ENCODE measurements around the gene CACNA2D4.

The CACNA2D4 gene

GRCh38 chr12:1836854-1837421 lies 81.5 kb downstream of the CACNA2D4 start:
- ChIA-PET POLR2A (no interaction called here), CTCF (interaction anchor here (1.1 kb wide), 1 partner anchor 18 kb away, joined by 4 read pairs; no protein-coding TSS in a partner anchor)
- no peak for DNase-seq (ENCODE audit: extremely low spot score)
- TF ChIP-seq, protein P1, sequence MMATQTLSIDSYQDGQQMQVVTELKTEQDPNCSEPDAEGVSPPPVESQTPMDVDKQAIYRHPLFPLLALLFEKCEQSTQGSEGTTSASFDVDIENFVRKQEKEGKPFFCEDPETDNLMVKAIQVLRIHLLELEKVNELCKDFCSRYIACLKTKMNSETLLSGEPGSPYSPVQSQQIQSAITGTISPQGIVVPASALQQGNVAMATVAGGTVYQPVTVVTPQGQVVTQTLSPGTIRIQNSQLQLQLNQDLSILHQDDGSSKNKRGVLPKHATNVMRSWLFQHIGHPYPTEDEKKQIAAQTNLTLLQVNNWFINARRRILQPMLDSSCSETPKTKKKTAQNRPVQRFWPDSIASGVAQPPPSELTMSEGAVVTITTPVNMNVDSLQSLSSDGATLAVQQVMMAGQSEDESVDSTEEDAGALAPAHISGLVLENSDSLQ (IDR thresholded peaks at IDR 0.05) = no peak
- TF ChIP-seq FOXK2 (IDR thresholded peaks at IDR 0.05) (no peak), SUZ12 (IDR thresholded peaks at IDR 0.05) (no peak), FOXM1 (IDR thresholded peaks at IDR 0.05; ENCODE audit: borderline replicate concordance) (no peak), TARDBP (IDR thresholded peaks at IDR 0.05) (no peak), BHLHE40 (IDR thresholded peaks at IDR 0.05; ENCODE audit: borderline replicate concordance) (no peak), ARNT (IDR thresholded peaks at IDR 0.05) (no peak), ZNF384 (IDR thresholded peaks at IDR 0.05) (no peak), HDGF (IDR thresholded peaks at IDR 0.05; ENCODE audit: borderline replicate concordance) (no peak), FOXA1 (IDR thresholded peaks at IDR 0.05) (no peak), L3MBTL2 (conservative IDR thresholded peaks at IDR 0.05) (no peak), NFRKB (IDR thresholded peaks at IDR 0.05) (no peak), CTBP1 (IDR thresholded peaks at IDR 0.05; ENCODE audit: borderline replicate concordance) (no peak), LEF1 (IDR thresholded peaks at IDR 0.05; ENCODE audit: borderline replicate concordance) (no peak)

GRCh38 chr12:1836241-1836803 lies 82.1 kb downstream of the CACNA2D4 start:
- CTCF ChIA-PET = no interaction called here
- TF ChIP-seq FOXA1 (IDR thresholded peaks at IDR 0.05) = no peak

DNA sequence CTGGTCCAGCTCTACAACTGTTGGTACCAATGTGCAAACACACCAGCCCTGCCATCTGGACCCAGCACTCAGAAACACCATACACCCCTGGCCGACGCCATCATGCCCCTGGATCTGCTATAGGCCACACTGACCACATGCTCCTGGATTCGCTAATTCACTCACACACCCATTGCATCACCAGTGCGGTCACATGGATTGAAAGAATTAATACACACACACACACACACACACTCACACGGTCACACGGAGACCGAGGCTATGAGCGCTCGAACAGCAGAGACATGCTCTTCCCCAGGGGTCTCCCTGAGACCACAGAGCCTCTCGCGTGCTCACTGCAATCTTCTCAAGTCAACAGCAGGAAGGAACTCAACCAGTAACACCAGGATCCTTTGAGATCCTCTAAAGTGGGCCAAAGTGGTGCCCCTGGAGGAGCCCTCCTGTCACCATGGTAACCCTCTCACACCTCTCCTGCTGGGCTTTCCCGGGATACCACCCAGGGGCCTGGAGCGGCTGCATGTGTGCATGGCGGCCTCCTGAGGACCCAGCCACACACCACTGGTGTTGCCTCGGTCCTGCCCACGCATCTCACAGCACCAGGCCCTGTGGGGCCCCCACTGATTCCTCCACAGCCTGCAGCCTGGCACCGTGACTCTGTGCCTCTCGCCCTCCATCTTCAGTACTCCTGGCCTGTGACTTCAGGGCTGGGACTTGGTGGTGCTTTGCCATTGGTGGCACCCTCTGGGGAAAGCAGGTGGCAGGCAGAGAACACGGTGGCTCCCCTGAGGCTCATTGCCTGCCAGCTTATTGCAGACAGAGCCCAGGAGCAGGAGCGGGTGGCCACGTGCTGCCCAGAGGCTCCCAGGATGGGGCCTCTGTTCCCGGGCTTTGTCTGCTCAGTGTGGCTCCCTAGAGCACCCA lies 83.0 kb downstream of the CACNA2D4 start:
- POLR2A ChIA-PET = no interaction called here
- TF ChIP-seq BHLHE40 (IDR thresholded peaks at IDR 0.05; ENCODE audit: borderline replicate concordance) (no peak), SP1 (IDR thresholded peaks at IDR 0.05) (no peak), ELF4 (IDR thresholded peaks at IDR 0.05) (no peak), L3MBTL2 (conservative IDR thresholded peaks at IDR 0.05) (no peak), TARDBP (IDR thresholded peaks at IDR 0.05) (no peak)
- CTCF ChIA-PET = no interaction called here
- no peak for DNase-seq (ENCODE audit: extremely low spot score)

More at GRCh38 chr12:1836241-1836803, 82.1 kb downstream of the CACNA2D4 start:
- POLR2A ChIA-PET = no interaction called here
- DNase-seq (ENCODE audit: extremely low spot score) = no peak

- CTCF ChIA-PET = no interaction called here
- TF ChIP-seq LEF1 (IDR thresholded peaks at IDR 0.05; ENCODE audit: borderline replicate concordance) (no peak), ELF4 (IDR thresholded peaks at IDR 0.05) (no peak), NFRKB (IDR thresholded peaks at IDR 0.05) (no peak), HDGF (IDR thresholded peaks at IDR 0.05; ENCODE audit: borderline replicate concordance) (no peak), SP1 (IDR thresholded peaks at IDR 0.05) (no peak), ARNT (IDR thresholded peaks at IDR 0.05) (no peak), ZNF384 (IDR thresholded peaks at IDR 0.05) (no peak), SUZ12 (IDR thresholded peaks at IDR 0.05) (no peak), TARDBP (IDR thresholded peaks at IDR 0.05) (no peak), L3MBTL2 (conservative IDR thresholded peaks at IDR 0.05) (no peak), CTBP1 (IDR thresholded peaks at IDR 0.05; ENCODE audit: borderline replicate concordance) (no peak), FOXK2 (IDR thresholded peaks at IDR 0.05) (no peak), BHLHE40 (IDR thresholded peaks at IDR 0.05; ENCODE audit: borderline replicate concordance) (no peak), FOXM1 (IDR thresholded peaks at IDR 0.05; ENCODE audit: borderline replicate concordance) (no peak), FOXA1 (IDR thresholded peaks at IDR 0.05) (no peak)
- TF ChIP-seq, protein P1 (IDR thresholded peaks at IDR 0.05) = no peak
- DNase-seq (ENCODE audit: extremely low spot score) = no peak
- POLR2A ChIA-PET = no interaction called here
Measured at GRCh38 chr12:1834186-1834925, 84.1 kb downstream of the CACNA2D4 start.

- ChIA-PET CTCF (no interaction called here), POLR2A (no interaction called here)
- TF ChIP-seq ZNF384 (IDR thresholded peaks at IDR 0.05) = no peak
- no peak for TF ChIP-seq NFRKB (IDR thresholded peaks at IDR 0.05)
- TF ChIP-seq LEF1 (IDR thresholded peaks at IDR 0.05; ENCODE audit: borderline replicate concordance) = no peak
- no peak for TF ChIP-seq ARNT (IDR thresholded peaks at IDR 0.05)
- no peak for TF ChIP-seq FOXA1 (IDR thresholded peaks at IDR 0.05)
- no peak for TF ChIP-seq ELF4 (IDR thresholded peaks at IDR 0.05)
- no peak for TF ChIP-seq SUZ12 (IDR thresholded peaks at IDR 0.05)
- TF ChIP-seq HDGF (IDR thresholded peaks at IDR 0.05; ENCODE audit: borderline replicate concordance) = no peak
- TF ChIP-seq SP1 (IDR thresholded peaks at IDR 0.05) = no peak
- TF ChIP-seq FOXK2 (IDR thresholded peaks at IDR 0.05) = no peak
- TF ChIP-seq CTBP1 (IDR thresholded peaks at IDR 0.05; ENCODE audit: borderline replicate concordance) = no peak
- TF ChIP-seq FOXM1 (IDR thresholded peaks at IDR 0.05; ENCODE audit: borderline replicate concordance) = no peak
- TF ChIP-seq, protein P1 (IDR thresholded peaks at IDR 0.05) = no peak
- no peak for TF ChIP-seq TARDBP (IDR thresholded peaks at IDR 0.05)
- no peak for TF ChIP-seq BHLHE40 (IDR thresholded peaks at IDR 0.05; ENCODE audit: borderline replicate concordance)
- TF ChIP-seq L3MBTL2 (conservative IDR thresholded peaks at IDR 0.05) = no peak
- DNase-seq (ENCODE audit: extremely low spot score) = no peak
Measured at GRCh38 chr12:1833596-1834028, 84.8 kb downstream of the CACNA2D4 start.

All from HEK293T (cell line).